Activated T-cell treated with anti-CD3 and anti-CD28 coated beads for 1 hour (primary cell): Measurements from ENCODE around the gene NF1.
"Not testable (repeated sequence)": the region's sequence is repeated elsewhere in the genome, so short reads cannot be mapped to it uniquely, and the experiment has no call there.

Experiments used
- DNase-seq: peaks from one replicate; pipeline ENCODE4 v3.0.0-alpha.2; 2020; ENCODE audit warnings: low read depth

The NF1 gene

DNA sequence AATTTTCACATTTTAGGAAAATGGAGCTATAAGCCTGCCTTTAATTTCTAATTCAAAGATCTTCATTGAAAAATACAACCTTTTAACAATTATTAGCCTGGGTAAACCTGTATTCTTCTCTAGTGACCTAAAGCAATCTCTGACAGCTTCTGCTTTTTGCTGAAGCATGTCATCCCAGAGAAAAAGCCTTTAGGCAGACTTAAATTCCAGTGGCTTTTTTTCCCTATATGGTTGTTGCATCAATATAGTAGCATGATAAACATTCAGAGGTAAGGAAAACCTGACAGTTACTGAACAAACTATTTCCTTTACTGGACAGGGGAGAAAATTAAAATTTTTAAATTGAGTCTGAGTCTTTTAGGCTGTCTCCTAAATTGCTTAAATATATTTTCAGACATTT lies 234.4 kb downstream of the NF1 start:
- DNase-seq: no peak

DNA sequence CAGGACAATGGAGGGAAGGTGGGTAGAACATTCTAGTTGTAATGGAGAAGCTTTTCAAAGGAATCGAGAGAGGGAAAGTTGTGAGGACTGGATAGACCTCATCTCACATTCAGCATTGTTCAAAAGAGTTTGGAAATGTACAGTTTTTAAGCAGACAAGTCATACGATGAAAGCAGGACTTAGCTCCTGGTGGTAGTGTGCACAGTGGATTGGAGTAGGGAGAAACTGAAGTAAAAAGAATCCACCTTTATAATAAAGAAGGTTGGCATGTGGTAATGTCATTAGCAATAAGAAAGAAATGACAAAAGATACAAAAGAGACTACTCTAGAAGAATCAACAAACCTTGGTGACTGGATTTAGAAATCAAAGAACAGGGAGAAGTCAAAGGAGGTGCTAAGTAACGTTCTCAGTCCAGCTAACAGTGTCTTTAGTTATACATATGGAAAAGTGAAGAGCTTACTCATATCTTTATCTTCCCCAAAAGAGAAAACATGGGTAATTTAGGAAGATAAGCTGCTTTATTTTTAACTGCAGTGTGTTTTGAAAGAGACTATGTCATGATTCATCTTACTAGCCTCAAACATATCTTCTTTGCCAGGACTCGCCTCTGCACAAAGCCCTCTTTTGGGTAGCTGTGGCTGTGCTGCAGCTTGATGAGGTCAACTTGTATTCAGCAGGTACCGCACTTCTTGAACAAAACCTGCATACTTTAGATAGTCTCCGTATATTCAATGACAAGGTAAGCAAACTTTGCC lies 245.3 kb downstream of the NF1 start:
- no peak for DNase-seq

DNA sequence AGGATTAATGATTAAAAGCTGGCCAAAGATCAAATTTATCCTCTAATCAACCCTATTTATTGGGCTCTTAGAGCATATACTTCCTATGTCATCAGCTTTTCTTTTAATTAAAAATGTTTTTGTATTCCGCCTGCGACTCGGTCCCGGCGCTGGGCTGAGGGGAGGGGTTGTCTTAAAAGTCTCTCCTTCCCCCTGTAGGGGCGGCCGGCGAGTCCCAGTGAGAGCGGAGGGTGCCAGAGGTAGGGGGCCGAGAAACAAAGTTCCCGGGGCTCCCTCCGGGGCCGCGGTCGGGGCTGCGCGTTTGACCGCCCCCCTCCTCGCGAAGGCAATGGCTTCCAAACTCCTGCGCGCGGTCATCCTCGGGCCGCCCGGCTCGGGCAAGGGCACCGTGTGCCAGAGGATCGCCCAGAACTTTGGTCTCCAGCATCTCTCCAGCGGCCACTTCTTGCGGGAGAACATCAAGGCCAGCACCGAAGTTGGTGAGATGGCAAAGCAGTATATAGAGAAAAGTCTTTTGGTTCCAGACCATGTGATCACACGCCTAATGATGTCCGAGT lies 250.5 kb downstream of the NF1 start:
- DNase-seq: not testable (repeated sequence)

DNA sequence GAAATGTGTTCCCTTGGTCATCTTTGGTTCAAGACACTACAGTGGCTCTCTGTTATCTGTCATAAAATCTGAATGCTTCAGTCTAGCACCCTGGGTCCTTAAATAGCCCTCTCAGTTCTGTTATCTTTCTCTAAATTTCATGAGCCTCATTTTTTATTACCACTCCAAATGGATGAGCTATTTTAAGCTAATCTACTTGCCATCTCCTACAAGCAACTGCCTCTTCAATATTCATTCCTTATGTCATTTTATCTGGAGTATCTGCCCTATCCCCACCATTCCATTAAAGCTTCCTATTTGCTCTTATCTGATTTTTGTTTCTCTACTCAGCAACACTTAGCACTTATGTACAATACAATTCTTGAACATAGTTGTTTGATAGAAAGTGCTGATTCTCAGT lies 254.7 kb downstream of the NF1 start:
- no peak for DNase-seq

DNA sequence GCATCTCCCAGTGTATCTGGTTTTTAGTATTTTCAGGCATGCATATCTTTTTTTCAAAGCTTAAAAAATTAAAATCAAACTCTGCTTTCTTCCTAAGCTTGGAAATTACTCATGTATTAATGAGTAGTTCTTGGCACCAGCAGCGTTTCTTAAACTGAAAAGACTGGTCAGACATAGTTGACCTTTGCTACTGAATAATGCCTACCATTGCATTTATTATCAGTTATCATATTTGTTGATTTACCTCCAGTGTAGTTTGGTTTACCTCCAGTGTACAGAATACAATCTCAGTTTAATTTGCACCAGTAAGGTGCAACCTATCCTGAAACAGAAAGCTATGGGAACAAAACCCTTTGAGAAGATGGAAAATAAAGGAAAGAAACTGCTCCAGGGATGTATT lies 261.2 kb downstream of the NF1 start:
- no peak for DNase-seq

DNA sequence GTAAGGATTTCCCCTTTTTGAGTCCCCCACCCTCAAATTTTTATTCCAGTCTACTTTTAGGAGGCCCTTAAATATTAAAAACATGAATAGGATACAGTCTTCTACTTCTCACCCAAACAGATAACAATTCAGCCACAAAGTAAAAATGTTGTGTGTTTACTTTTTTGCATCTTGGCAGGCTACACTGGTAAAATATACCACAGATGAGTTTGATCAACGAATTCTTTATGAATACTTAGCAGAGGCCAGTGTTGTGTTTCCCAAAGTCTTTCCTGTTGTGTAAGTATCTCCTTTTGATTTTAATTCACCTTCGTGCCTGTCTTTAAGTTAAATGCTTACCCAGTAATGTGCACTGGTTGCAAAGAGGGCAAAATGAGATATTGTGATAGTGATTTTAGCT lies 262.3 kb downstream of the NF1 start:
- DNase-seq: no peak

DNA sequence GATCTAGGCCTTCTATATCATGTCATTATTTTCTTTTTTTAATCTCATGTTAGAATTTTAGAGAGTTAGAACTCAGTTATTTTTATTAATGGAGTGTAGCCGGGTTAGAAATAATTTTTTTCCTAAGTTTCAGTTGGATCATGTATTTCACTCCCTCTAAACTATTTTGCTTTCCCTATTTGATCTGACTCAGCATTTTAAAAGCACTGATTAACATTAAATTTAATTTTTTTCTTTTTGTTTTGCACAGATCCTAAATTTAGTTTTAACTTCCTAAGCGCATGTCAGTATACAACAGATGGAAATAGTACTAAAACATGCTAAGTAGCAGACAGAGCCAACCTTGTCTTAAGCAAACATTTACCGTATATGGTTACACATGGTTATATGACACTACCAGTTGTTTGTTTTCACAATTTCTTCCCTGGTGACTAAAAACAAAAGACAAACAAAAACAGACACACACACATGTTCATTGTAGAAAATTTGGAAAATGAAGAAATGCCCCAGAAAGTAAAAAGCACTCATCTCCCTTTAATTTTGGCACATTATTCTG lies 263.1 kb downstream of the NF1 start:
- DNase-seq: no peak

DNA sequence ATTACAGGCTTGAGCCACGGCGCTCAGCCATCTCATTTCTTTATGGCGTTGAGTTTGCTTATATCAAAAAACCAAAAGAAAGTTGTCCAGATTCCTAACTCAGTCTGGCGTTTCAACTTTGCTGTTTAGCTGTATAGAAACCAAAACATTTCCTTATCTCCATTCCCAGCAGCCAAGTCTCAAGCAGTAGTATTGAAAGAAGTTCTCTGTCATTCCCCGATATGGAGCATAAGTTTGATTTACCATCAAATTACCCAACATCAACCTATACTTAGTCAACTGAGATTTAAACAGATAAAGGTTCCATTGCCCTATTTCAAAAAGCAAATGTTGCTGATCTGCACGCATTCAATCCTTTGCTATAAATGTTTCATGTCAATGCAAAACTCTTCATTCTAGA lies 269.2 kb downstream of the NF1 start:
- DNase-seq: no peak

DNA sequence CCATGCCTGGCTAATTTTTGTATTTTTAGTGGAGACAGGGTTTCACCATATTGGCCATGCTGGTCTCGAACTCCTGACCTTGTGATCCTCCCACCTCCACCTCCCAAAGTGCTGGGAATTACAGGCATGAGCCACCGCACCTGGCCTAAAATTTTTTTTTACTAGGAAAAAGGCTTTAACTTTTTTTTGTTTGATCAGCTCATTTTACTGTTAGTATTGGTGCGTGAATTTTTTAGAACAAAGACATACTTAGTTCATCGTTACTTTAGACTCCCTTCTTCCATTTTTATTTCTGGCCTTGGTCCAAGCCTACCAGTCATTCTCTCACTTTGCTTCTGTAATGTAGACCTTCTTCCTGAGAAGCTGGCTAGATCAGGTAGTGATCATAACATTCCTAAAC lies 271.3 kb downstream of the NF1 start:
- DNase-seq: no peak

DNA sequence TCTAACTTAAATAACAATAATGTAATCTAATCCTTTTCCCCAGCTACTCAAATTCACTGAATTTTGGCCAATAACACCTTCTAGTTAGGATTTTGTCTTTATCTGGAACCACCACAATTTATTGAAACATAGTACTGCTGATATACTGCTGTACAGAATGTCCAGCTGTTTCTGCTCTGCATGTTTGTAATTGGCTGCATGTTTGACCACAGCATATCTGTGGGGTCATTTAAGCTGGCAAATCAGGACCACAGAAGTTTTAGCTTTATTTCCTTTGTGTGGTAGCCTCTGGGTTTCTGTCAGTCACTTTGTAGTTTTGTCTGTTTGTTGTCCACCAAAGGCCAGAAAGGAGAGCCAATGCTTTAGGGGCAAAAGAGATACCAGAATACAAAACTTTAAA lies 274.5 kb downstream of the NF1 start:
- DNase-seq: no peak

DNA sequence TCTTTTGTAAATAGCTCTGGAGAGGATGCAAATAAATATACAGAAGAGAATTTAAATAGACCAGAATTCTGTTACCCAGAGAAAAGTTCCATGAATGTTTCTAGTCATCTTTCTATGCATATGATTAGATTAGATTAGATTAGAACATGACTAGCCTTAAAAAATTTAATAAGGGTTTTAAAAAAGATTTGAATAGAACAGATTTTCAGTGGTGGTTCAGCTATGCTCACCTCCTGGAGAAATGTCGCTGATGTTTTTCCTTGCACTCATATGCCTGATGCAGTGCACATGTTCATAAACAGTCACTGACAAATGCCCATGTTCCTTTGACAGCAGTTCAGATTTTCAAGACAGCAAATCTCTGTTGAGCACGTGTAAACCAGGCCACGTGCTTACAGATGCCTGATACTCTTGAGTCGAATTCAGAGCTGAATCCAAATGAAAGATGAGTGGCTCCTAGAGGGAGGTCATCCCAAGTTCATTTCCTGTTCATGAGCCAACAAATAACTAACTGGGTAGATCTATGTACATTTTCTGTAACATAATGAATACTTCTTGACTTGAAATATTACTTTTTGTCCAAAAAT lies 276.8 kb downstream of the NF1 start:
- DNase-seq: no peak

DNA sequence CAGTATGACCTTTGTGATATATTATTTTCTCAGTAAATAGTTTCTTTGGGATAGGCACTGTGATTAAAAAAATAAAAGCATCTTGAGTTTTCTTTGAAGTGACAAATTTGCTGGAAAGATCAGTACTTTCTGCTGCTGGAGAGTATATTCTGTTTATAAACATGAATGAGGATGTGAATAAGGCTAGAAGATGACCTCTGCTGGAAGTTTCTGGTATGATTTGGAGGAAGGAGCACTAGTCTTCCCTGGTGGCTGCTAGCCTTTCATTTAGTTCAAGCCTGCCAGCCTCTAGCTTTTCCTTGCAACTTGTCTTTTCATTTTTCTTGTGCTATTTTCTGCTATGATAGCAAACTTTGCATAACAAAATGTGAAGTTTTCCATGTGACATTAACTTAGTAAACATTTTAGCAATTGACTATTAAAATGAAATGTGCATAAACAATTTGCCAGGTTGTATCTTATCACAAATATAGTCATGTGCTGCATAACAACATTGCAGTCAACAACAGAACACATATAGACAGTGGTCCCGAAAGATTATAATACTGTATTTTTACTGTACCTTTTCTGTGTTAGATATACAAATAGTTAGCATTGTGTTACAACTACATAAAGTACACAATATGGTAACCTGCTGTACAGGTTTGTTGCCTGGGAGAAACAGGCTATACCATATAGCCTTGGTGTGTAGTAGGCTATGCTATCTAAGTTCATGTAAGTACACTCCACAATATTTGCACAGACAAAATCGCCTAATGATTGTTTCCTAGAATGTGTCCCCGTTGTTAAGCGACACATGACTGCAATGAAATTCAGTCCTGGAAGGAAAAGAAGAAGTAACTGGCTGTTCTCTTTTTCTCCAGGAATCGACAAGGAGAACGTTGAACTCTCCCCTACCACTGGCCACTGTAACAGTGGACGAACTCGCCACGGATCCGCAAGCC lies 278.6 kb downstream of the NF1 start:
- no peak for DNase-seq

DNA sequence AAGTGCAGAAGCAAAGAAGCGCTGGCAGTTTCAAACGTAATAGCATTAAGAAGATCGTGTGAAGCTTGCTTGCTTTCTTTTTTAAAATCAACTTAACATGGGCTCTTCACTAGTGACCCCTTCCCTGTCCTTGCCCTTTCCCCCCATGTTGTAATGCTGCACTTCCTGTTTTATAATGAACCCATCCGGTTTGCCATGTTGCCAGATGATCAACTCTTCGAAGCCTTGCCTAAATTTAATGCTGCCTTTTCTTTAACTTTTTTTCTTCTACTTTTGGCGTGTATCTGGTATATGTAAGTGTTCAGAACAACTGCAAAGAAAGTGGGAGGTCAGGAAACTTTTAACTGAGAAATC lies 279.3 kb downstream of the NF1 start:
- DNase-seq: no peak

DNA sequence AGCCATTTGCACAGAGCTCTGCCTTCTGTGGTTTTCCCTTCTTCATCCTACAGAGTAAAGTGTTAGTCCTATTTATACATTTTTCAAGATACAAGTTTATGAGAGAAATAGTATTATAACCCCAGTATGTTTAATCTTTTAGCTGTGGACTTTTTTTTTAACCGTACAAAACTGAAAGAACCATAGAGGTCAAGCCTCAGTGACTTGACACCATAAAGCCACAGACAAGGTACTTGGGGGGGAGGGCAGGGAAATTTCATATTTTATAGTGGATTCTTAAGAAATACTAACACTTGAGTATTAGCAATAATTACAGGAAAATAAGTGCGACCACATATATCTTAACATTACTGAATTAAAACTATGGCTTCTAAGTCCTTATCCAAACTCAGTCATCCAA lies 279.7 kb downstream of the NF1 start:
- DNase-seq: no peak

DNA sequence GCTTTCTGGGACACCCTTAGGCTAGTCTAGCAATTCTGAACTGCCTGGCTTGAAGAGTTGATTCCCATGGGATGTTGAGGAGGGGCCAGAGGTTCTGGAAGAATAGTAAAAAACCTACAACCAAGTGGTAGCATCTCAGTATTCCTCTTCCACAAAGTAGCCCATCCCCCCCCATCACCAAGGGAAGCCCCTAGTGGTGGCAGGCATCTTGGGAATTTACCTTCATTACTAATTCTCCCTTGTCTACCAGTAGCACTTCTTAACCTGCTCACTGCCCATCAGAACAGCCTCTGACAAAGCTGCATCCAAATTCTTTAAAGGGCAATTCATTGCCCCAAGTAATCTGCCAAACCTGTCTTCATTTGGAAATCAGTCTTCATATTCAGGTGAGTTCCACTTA lies 283.9 kb downstream of the NF1 start:
- no peak for DNase-seq

DNA sequence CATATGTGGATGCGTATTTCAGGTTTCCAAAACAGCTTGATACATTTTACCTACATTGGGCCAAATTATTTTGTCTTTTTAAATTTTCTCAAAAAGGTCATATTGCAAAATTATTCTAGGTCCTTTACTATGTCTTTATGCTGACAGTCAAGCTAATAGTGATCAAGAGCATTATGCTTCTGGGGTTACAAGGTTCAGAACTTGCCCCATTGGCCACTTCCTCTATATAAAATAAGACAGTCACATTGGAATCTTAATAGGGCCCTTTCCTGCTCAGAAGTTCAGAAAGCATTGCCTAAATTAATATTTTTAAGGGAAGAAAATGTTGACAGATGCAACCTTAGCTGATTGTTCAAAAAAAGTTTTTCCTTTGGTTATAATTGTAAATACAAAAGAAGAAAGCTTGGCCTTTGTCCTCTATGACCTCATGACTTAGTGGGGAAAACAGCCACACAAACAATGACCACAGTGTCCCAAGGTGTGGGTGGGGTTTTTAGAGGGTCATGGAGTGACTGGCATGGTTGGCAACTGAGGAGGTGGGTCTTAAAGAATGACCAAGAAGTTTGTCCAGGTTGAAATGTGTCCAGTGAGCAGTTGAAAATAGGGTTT lies 284.9 kb downstream of the NF1 start:
- no peak for DNase-seq

DNA sequence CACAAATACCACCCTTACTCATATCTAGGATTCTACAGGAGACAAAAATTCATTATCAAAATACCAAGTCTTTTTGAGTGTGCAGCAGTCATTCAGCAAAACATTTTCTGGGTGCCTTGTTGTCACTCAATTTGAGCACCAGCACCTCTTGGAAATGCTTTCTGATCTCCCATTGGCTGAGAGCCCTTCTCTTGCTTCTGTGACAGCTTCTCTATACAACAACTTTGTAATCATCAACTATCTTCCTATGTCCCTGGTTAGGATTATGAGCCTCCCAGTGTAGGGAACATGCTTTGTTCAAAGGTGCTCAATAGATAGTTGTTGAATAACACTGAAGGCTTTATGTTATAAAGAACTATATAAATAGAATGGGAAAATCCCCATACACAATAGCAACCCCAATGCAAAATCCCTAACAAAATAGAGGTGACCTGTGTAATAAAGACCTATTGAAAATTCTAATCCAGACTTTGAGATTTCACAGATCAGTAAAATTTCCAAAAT lies 286.4 kb downstream of the NF1 start:
- DNase-seq: no peak

DNA sequence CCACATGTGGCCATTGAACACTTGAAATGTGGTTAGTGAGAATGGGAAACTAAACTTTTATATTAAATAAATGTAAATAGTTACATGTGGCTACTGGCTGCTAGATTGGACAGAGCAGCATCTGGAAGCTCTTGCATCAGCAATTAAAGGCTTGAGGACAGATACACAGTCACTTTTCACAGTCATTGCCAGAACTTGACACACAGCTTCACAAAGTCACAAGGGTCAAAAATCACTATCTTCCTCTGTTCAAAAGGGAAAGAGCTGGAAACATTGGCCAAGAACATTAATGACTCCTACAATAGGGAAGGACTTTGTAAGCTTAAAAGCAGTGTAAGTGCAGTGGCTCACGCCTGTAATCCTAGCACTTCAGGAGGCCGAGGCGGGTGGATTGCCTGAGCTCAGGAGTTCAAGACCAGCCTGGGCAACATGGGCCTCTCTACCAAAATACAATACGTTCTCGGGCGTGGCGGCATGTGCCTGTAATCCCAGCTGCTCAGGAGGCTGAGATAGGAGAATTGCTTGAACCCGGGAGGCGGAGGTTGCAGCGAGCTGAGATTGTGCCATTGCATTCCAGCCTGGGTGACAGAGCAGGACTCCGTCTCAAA lies 288.0 kb downstream of the NF1 start:
- DNase-seq: not testable (repeated sequence)

DNA sequence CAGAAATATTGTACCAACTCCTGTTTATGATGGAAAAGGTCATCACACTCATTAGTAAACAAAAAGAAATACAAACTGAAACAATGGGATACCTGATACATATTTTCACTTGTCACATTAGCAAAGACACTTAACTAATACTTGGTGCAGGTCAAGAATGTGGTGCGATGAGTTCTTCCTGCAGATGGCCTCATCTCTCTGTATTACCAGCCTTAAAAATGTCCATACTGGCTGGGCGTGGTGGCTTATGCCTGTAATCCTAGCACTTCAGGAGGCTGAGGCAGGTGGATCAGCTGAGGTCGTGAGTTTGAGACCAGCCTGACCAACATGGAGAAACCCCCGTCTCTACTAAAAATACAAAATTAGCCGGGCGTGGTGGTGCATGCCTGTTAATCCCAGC lies 288.7 kb downstream of the NF1 start:
- DNase-seq: not testable (repeated sequence)

DNA sequence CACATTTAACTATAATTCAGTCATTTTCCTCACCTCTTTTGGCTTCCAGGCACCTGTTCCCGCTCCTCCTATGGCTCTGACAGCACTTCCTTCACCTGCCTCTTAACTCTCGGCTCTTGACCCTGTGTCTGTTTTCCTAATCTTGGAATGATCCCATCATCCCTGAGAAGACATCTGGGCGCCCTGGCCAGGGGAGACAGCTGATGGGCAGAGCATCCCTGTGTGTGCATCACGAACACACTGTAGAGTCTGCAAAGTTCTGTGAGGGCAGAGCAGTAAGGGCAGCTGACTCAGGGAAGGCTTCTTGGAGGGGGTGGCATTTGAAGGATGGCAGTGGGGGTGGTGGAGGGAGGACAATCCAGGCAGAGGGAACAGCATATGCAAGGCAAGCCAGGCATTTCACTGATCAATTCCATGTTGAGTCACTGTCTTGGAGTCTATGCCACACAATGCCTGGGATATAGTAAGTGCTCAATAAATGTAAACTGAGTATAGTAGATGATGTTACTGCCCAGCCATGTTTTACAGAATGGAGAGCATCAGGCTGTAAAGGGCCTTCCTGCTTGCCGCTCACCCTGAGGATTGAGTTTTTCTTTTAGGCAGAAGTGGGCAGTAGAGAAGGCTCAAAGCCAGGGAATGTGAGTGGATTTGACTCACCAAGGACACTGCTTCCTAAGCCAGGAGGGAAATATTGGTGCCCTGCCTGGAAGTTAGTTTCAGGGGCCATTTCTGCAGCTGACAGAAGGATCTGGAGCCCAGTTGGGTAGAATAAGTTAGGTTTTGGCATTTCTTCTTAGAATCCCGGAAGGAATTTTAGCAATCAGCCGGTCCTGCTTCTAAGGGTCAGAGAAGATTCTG lies 290.9 kb downstream of the NF1 start:
- no peak for DNase-seq
